HepG2 (cell line): Measurements from ENCODE around the gene HACD2. TPM values are rescaled to one million over a fixed set of nuclear protein-coding genes. Genes with fewer than 3 reads are reported as not detected.

ENCODE experiments used
- ATAC-seq: fragments of 200-7000 bp; cut with Tn5 transposase; 3 replicates; pipeline ENCODE4 v1.9.1; 2020; ENCODE audit warnings: mild to moderate bottlenecking, moderate library complexity
- BruUV-seq: library from RNA; stranded (reverse); fragments of 400-500 nt; replicated peaks from 2 replicates; lab custom pipeline; 2021; lab: Mats Ljungman, UMichigan
- CTCF ChIA-PET: fragments of 300-600 bp; formaldehyde crosslinking; extraction: SDS; loops from one replicate; lab custom pipeline; 2021; ENCODE audit warnings: low total read pairs, inconsistent platforms, low intra/inter-chr PET ratio; lab: Yijun Ruan, JAX
- POLR2A ChIA-PET: fragments of 350-600 bp; sonication (Branson Sonifier 250); formaldehyde crosslinking; loops from one replicate; lab custom pipeline; 2020; ENCODE audit warnings: antibody characterized with exemption, inconsistent platforms; lab: Yijun Ruan, JAX
- DNase-seq: peaks from one replicate; pipeline ENCODE4 v3.0.0-alpha.2; 2015; ENCODE audit warnings: low spot score
- FAIRE-seq: peaks from 3 replicates; lab custom pipeline; 2011; peaks lifted over from hg19 to GRCh38; lab: Jason Lieb, UNC
- H2AFZ ChIP-seq: one replicate; pipeline ENCODE4 v1.6.1; 2011; ENCODE audit warnings: low read length, inconsistent platforms
- H3K27ac ChIP-seq: fragments of 300-600 bp; 3 replicates; pipeline ENCODE4 v1.8.0; 2011; ENCODE audit warnings: mixed run types, mild to moderate bottlenecking, mixed read lengths, low read length, inconsistent platforms; ENCODE audit not compliant: insufficient read depth; ENCODE audit errors: extremely low read length
- H3K27me3 ChIP-seq, 2 experiments: fragments of 200-600 bp in 1 of 2; 2 replicates in 1 of 2; 3 replicates in 1 of 2; pipeline versions ENCODE4 v1.6.0 to v1.8.0; 2011; ENCODE audit warnings: low read length in 2 of 2, mild to moderate bottlenecking in 2 of 2, moderate library complexity in 2 of 2, inconsistent platforms in 1 of 2; ENCODE audit not compliant: insufficient read depth in 2 of 2, control insufficient read depth in 1 of 2
- H3K36me3 ChIP-seq, 2 experiments: fragments of 200-600 bp in 1 of 2; replicated peaks in 1 of 2; 2 replicates in 1 of 2; 3 replicates in 1 of 2; pipeline versions ENCODE4 v1.5.1 to v1.8.0; 2011; ENCODE audit warnings: low read length in 2 of 2, inconsistent platforms in 1 of 2; ENCODE audit not compliant: insufficient read depth in 2 of 2, control insufficient read depth in 1 of 2
- H3K4me1 ChIP-seq: 2 replicates; pipeline ENCODE4 v1.5.1; 2012; ENCODE audit warnings: low read length, inconsistent platforms; ENCODE audit not compliant: insufficient read depth
- H3K4me2 ChIP-seq: 2 replicates; pipeline ENCODE4 v1.6.0; 2011; ENCODE audit warnings: low read depth, low read length, inconsistent platforms
- H3K4me3 ChIP-seq, 3 experiments: fragments of 200-600 bp in 1 of 3; sonication (generic), shearing (Covaris generic) in 1 of 3; replicated peaks in 1 of 3; 2 replicates each; pipeline ENCODE4 v1.5.1; 2011 to 2016; ENCODE audit warnings: low read length in 3 of 3, inconsistent platforms in 2 of 3, low read depth in 2 of 3, mild to moderate bottlenecking in 2 of 3, control low read depth in 1 of 3, mixed read lengths in 1 of 3; ENCODE audit not compliant: insufficient read depth in 1 of 3
- H3K79me2 ChIP-seq: one replicate; pipeline ENCODE4 v1.6.1; 2011; ENCODE audit warnings: low read length, inconsistent platforms; ENCODE audit not compliant: insufficient read depth
- H3K9ac ChIP-seq: 2 replicates; pipeline ENCODE4 v1.6.0; 2011; ENCODE audit warnings: mild to moderate bottlenecking, low read depth, low read length, inconsistent platforms; ENCODE audit not compliant: insufficient read depth
- H3K9me3 ChIP-seq: 2 replicates; pipeline ENCODE4 v1.5.1; 2012; ENCODE audit warnings: mild to moderate bottlenecking, low read length
- H4K20me1 ChIP-seq: 2 replicates; pipeline ENCODE4 v1.6.0; 2011; ENCODE audit warnings: inconsistent platforms, mild to moderate bottlenecking, low read length, moderate library complexity; ENCODE audit not compliant: insufficient read depth
- BHLHE40 ChIP-seq: IDR thresholded peaks from 2 replicates; pipeline ENCODE4 v1.6.1; 2011; ENCODE audit warnings: low read length, improper control_type of control experiment
- CEBPB ChIP-seq: IDR thresholded peaks from 2 replicates; pipeline ENCODE4 v1.6.1; 2011; ENCODE audit warnings: low read depth, low read length, improper control_type of control experiment, borderline replicate concordance
- ISX ChIP-seq: sonication (generic); formaldehyde crosslinking; conservative IDR thresholded peaks from 2 replicates; pipeline ENCODE4 v1.5.0; 2020; ENCODE audit warnings: missing genetic modification reagents
- KDM4B ChIP-seq: sonication (generic); formaldehyde crosslinking; IDR thresholded peaks from 2 replicates; pipeline ENCODE4 v1.4.0; 2020; ENCODE audit warnings: missing genetic modification reagents
- MAFK ChIP-seq, 2 experiments: IDR thresholded peaks in 1 of 2; conservative IDR thresholded peaks in 1 of 2; 2 replicates each; pipeline ENCODE4 v1.6.1; 2011; ENCODE audit warnings: improper control_type of control experiment in 2 of 2, low read length in 2 of 2
- ZFP41 ChIP-seq: sonication (generic); formaldehyde crosslinking; IDR thresholded peaks from 2 replicates; pipeline ENCODE4 v1.4.0; 2020; ENCODE audit warnings: mild to moderate bottlenecking, missing genetic modification reagents, borderline replicate concordance
- ZMYM3 ChIP-seq: sonication (generic); formaldehyde crosslinking; IDR thresholded peaks from 2 replicates; pipeline ENCODE4 v1.5.1; 2020; ENCODE audit warnings: mild to moderate bottlenecking, missing genetic modification reagents
- ZNF207 ChIP-seq: fragments of 450-650 bp; IDR thresholded peaks from 2 replicates; pipeline ENCODE4 v1.6.1; 2016; ENCODE audit warnings: antibody characterized with exemption, borderline replicate concordance
- ZNF674 ChIP-seq: sonication (generic); formaldehyde crosslinking; IDR thresholded peaks from 2 replicates; pipeline ENCODE4 v1.5.0; 2020; ENCODE audit warnings: low read depth, mild to moderate bottlenecking, missing genetic modification reagents
- ZNF678 ChIP-seq: sonication (generic); formaldehyde crosslinking; IDR thresholded peaks from 2 replicates; pipeline ENCODE4 v1.4.0; 2020; ENCODE audit warnings: mild to moderate bottlenecking, missing genetic modification reagents
- ZNF720 ChIP-seq: sonication (generic); formaldehyde crosslinking; IDR thresholded peaks from 2 replicates; pipeline ENCODE4 v1.4.0; 2020; ENCODE audit warnings: missing genetic modification reagents
- ZSCAN9 ChIP-seq: IDR thresholded peaks from 2 replicates; pipeline ENCODE4 v1.6.1; 2016; ENCODE audit warnings: borderline replicate concordance
- WGBS: methylation state at CpG from one replicate; pipeline ENCODE4 v1.1.6; 2017; ENCODE audit warnings: low lambda C conversion rate; 5-methylcytosine and 5-hydroxymethylcytosine counted together
- in situ Hi-C: cut with HindIII; loops from 2 replicates; pipeline ENCODE4 v1.10.0; 2017; ENCODE audit warnings: low pct_unique_long_range_greater_than_20kb; ENCODE audit not compliant: extremely low pct_ligation_motif_present
- intact Hi-C: fragments of 100-400 bp; cut with micrococcal nuclease; formaldehyde crosslinking; loops from one replicate; pipeline ENCODE4 v1.10.0; 2022; ENCODE audit not compliant: unreplicated experiment
- polyA plus RNA-seq, 8 experiments: library from polyadenylated mRNA; depleted of rRNA in 3 of 8; stranded (reverse) in 7 of 8; unstranded in 1 of 8; fragments of >200 nt; fragmentation: Illumina TruSeq in 4 of 8; extraction: Trizol in 4 of 8; gene quantifications; 2 replicates each; pipeline versions ENCODE4 v1.2.1 to v1.2.3, GENCODE V29; 2011 to 2016; ENCODE audit warnings: low read depth in 4 of 8, missing spikeins in 1 of 8, mixed read lengths in 1 of 8; ENCODE audit not compliant: insufficient read depth in 1 of 8
- total RNA-seq, 5 experiments: library from RNA; depleted of rRNA; stranded (reverse); fragments of >200 nt; fragmentation: Illumina TruSeq; extraction: Trizol; gene quantifications; 2 replicates each; pipeline ENCODE4 v1.2.3, GENCODE V29; 2016; ENCODE audit warnings: low read depth in 1 of 5
- TF ChIP-seq, protein P1 (sequence below): sonication (generic); formaldehyde crosslinking; IDR thresholded peaks from 2 replicates; pipeline ENCODE4 v1.9.0; 2021; ENCODE audit warnings: missing genetic modification reagents, mild to moderate bottlenecking, borderline replicate concordance
- TF ChIP-seq, protein P2 (sequence below): sonication (generic); formaldehyde crosslinking; IDR thresholded peaks from 2 replicates; pipeline ENCODE4 v1.4.0; 2020; ENCODE audit warnings: missing genetic modification reagents
- TF ChIP-seq, protein P3 (sequence below): sonication (generic); formaldehyde crosslinking; IDR thresholded peaks from 2 replicates; pipeline ENCODE4 v1.5.0; 2020; ENCODE audit warnings: missing genetic modification reagents, mild to moderate bottlenecking, borderline replicate concordance
- TF ChIP-seq, protein P4 (sequence below): sonication (generic); formaldehyde crosslinking; IDR thresholded peaks from 2 replicates; pipeline ENCODE4 v1.8.1; 2023; ENCODE audit warnings: mild to moderate bottlenecking, moderate library complexity, missing genetic modification reagents

The HACD2 gene
- total and polyA plus RNA-seq, 2 of the 13 experiments (the other 11 are each of a cell fraction or from before 2014, with no cell fraction given), result 47.0 to 50.4 TPM

DNA sequence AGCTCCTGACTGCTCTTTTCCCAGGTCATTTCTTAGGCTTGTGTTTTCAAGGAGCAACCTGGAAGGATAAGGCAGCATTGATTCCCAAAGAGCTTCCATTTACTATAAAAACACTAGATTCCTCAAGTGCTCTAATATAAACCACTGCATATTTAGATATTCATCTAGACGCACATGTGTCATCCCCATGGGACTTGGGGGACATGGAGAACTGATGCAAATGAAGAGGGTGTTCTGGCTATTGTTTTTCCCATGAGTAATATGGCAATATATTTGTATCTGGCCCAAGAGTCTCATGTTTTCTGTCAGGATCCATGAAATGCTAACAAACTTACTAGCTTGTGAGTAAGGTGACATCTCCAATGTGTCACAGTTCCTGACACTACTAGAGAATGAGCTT lies 31.3 kb downstream of the HACD2 start:
- intact Hi-C loops (no loop called here), in situ Hi-C loops (no loop called here)
- H3K9me3 ChIP-seq, result peaks cover 27% of the 10 kb centered on the region
- no peak for TF ChIP-seq ISX (CRISPR knock-in tag)
- TF ChIP-seq, protein P1, sequence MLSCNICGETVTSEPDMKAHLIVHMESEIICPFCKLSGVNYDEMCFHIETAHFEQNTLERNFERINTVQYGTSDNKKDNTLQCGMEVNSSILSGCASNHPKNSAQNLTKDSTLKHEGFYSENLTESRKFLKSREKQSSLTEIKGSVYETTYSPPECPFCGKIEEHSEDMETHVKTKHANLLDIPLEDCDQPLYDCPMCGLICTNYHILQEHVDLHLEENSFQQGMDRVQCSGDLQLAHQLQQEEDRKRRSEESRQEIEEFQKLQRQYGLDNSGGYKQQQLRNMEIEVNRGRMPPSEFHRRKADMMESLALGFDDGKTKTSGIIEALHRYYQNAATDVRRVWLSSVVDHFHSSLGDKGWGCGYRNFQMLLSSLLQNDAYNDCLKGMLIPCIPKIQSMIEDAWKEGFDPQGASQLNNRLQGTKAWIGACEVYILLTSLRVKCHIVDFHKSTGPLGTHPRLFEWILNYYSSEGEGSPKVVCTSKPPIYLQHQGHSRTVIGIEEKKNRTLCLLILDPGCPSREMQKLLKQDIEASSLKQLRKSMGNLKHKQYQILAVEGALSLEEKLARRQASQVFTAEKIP (CRISPR knock-in tag), result no peak
- no peak for TF ChIP-seq ZSCAN9
- TF ChIP-seq, protein P2, sequence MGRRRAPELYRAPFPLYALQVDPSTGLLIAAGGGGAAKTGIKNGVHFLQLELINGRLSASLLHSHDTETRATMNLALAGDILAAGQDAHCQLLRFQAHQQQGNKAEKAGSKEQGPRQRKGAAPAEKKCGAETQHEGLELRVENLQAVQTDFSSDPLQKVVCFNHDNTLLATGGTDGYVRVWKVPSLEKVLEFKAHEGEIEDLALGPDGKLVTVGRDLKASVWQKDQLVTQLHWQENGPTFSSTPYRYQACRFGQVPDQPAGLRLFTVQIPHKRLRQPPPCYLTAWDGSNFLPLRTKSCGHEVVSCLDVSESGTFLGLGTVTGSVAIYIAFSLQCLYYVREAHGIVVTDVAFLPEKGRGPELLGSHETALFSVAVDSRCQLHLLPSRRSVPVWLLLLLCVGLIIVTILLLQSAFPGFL (CRISPR knock-in tag), result no peak
- no peak for TF ChIP-seq ZMYM3 (CRISPR knock-in tag)
- no peak for TF ChIP-seq ZNF720 (CRISPR knock-in tag)
- no peak for TF ChIP-seq ZNF207
- TF ChIP-seq, protein P3, sequence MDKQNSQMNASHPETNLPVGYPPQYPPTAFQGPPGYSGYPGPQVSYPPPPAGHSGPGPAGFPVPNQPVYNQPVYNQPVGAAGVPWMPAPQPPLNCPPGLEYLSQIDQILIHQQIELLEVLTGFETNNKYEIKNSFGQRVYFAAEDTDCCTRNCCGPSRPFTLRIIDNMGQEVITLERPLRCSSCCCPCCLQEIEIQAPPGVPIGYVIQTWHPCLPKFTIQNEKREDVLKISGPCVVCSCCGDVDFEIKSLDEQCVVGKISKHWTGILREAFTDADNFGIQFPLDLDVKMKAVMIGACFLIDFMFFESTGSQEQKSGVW (CRISPR knock-in tag), result no peak
- TF ChIP-seq MAFK (conservative IDR thresholded peaks at IDR 0.05 in 1 of 2, IDR thresholded peaks at IDR 0.05 in 1 of 2; ENCODE audit: low read length in 2 of 2), result no peak
- TF ChIP-seq ZNF678 (CRISPR knock-in tag), result no peak
- no peak for TF ChIP-seq KDM4B
- TF ChIP-seq CEBPB, result no peak
- TF ChIP-seq ZFP41, result no peak
- TF ChIP-seq, protein P4, sequence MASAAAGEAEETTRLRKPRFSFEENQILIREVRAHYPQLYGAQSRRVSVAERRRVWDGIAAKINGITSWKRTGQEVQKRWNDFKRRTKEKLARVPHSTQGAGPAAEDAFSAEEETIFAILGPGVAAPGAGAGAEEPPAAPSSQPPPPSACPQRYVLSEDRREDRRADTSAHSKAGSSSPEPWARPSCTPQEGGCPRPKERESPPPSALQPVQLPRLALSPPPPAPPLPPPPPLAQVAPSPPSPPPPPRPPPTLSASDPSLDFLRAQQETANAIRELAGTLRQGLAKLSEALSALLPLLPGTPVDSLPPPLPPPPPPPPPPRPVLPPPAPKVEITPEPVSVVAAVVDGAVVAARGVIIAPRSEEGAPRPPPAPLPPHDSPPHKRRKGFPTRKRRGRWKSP (CRISPR knock-in tag), result no peak
- no peak for TF ChIP-seq ZNF674 (CRISPR knock-in tag)
- no peak for TF ChIP-seq BHLHE40
- H3K79me2 ChIP-seq, result peaks cover 34% of the 10 kb centered on the region
- no peak overlapping the region for H3K4me2 ChIP-seq
- no peak overlapping the region for H3K27ac ChIP-seq
- FAIRE-seq (no peak), DNase-seq (no peak), ATAC-seq (no peak)
- H3K27me3 ChIP-seq, result no peaks in the 10 kb centered on the region
- no peak overlapping the region for H3K4me3 ChIP-seq
- no peak overlapping the region for H2AFZ ChIP-seq
- POLR2A ChIA-PET, result no interaction called here
- 100% methylated on average over 1 of the region's 1 CpG for WGBS
- no TSS peak for BruUV-seq
- H3K4me1 ChIP-seq, result 0 out of 2 replicates have a peak, but pooled peaks cover 6% of the 10 kb centered on the region
- H3K9ac ChIP-seq, result no peak overlapping the region
- CTCF ChIA-PET, result no interaction called here
- peaks cover 15 to 55% of the 10 kb centered on the region in 2 experiments for H3K36me3 ChIP-seq
- H4K20me1 ChIP-seq, result no peaks in the 10 kb centered on the region
